Measurements from ENCODE around the gene JMJD7. TPM values are rescaled to one million over a fixed set of nuclear protein-coding genes. Genes with fewer than 3 reads are reported as not detected.

JMJD7 gene
- total RNA-seq, 2 experiments from 2014 or later, result 19.5 to 22.8 TPM

DNA sequence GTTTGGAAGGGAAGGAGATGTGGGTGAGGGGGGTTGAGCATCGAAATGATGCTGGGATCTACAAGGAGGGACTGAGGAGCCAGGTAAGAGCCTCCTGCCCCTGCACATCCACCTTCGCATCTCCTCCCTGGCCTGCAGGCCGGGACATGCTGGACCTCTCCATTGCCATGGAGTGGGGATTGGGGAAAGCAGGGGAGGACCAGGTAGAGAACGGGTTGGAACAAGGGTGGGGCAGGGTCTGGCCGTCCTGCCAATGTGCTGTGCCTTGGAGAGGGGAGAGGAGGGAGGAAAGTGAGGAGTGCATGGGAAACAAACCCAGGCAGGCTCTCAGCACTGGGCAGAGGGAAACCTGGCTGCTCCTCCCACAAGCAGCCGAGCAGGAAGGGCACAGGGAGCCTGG lies 21.3 kb downstream of the JMJD7 start:
- Mint-ChIP-seq H3K27ac (no peak overlapping the region), H3K9me3 (ENCODE audit: insufficient read depth) (no peaks in the 10 kb centered on the region), H3K36me3 (ENCODE audit: low read depth) (peaks cover 11% of the 10 kb centered on the region), H3K4me1 (ENCODE audit: low read depth) (no peaks in the 10 kb centered on the region), H3K27me3 (ENCODE audit: low read depth) (no peaks in the 10 kb centered on the region), H3K4me3 (no peak overlapping the region)
- POLR2A ChIA-PET, result no interaction called here
- ATAC-seq (no peak), DNase-seq (no peak)
- CTCF ChIA-PET, result no interaction called here

DNA sequence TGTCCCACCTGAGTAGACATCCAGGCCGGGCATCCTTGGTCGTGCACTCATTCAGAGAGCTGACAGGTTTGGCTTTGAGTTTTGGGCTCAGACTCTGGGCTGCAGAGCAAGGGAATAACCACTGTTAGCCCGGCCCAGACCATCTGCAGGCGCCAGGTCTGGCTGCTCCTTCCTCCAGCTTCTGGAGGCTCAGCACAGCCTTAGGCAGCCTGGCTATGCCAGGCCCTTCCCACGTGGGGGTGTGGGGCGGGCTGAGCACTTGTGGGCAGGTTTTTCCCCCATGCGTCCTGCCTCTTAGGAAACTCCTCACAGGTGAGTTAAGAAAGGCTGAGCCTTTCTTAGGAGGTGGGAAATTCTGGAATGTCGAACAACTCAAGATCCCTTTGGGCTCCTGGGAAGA lies 22.0 kb downstream of the JMJD7 start:
- ChIA-PET POLR2A (no interaction called here), CTCF (interaction anchor here (3.3 kb wide), 1 partner anchor 76 kb away, joined by 11 read pairs; the partner anchor contains the start of gene MAPKBP1)
- no peaks in the 10 kb centered on the region for H3K9me3 Mint-ChIP-seq (ENCODE audit: insufficient read depth)
- DNase-seq (no peak), ATAC-seq (no peak)
- no peaks in the 10 kb centered on the region for H3K4me1 Mint-ChIP-seq (ENCODE audit: low read depth)
- H3K36me3 Mint-ChIP-seq (ENCODE audit: low read depth), result peaks cover 11% of the 10 kb centered on the region
- no peak overlapping the region for H3K4me3 Mint-ChIP-seq
- no peak overlapping the region for H3K27ac Mint-ChIP-seq
- no peaks in the 10 kb centered on the region for H3K27me3 Mint-ChIP-seq (ENCODE audit: low read depth)

DNA sequence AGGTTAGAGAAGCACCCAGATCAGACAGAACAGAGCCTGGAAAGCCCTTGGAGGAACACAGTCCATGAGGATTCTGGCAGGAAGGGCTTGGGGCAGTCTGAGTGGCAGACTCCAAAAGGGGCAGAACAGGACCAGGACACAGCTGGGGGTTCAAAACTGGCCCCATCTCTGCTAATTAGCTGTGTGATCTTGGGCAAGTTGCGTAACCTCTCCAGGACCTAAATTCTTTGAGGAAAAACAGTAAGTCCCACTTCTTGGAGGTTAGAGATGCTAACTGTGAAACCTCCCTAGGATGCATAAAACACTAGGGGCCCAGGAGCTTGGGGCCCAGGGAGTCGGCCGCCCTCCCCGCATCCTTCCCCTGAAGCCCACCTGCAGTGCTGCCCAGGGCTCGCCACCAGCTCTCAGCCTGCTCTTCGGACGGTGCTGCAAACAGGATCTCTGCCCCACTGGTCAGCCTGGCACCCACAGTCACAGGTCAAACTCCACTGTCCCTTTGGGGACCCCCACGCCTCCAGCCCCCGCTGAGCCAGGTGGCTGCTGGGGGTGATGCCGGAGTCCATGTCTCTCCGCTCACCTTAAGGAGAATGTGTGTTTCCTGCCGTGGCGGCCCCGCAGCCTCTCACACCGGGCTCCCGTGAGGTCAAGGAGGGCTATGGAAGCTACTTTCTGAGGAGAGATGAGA lies 22.7 kb downstream of the JMJD7 start:
- H3K9me3 Mint-ChIP-seq (ENCODE audit: insufficient read depth), result no peaks in the 10 kb centered on the region
- H3K36me3 Mint-ChIP-seq (ENCODE audit: low read depth), result peaks cover 11% of the 10 kb centered on the region
- H3K27me3 Mint-ChIP-seq (ENCODE audit: low read depth), result no peaks in the 10 kb centered on the region
- CTCF ChIA-PET, result interaction anchor here (0.6 to 3.3 kb wide), 3 partner anchors 39 to 284 kb away, joined by 3 to 11 read pairs (median 6); partner anchors contain the start of gene MAPKBP1
- H3K27ac Mint-ChIP-seq, result no peak overlapping the region
- POLR2A ChIA-PET, result interaction anchor here (1.0 kb wide), 1 partner anchor 13 kb away, joined by 3 read pairs; no protein-coding TSS in a partner anchor
- no peak for DNase-seq
- no peak for ATAC-seq
- no peak overlapping the region for H3K4me3 Mint-ChIP-seq
- no peaks in the 10 kb centered on the region for H3K4me1 Mint-ChIP-seq (ENCODE audit: low read depth)

DNA sequence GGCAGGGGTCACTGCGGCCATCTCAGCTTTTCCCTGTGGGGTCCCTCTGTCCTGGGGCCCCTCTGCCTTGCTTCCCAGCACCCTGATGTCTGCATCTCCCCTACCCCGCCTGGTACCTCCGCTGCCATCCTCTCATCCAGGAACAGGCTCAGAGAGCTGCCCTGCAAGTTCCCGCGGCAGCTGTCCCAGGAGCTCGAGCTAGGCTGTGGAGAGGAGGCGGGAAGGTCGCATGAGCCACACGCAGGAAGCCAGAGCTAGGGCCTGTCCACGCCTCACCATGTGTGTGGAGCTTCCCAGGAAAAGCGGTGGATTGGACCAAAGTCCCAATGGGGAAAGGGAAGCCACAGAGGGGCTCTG lies 23.3 kb downstream of the JMJD7 start:
- ATAC-seq, result no peak
- ChIA-PET CTCF (interaction anchor here (0.6 to 3.3 kb wide), 4 partner anchors 39 to 284 kb away, joined by 3 to 11 read pairs (median 4); partner anchors contain the start of gene MAPKBP1), POLR2A (interaction anchor here (1.0 kb wide), 1 partner anchor 12 kb away, joined by 3 read pairs; no protein-coding TSS in a partner anchor)
- DNase-seq, result no peak
- H3K27me3 Mint-ChIP-seq (ENCODE audit: low read depth), result no peaks in the 10 kb centered on the region
- H3K4me3 Mint-ChIP-seq, result no peak overlapping the region
- no peaks in the 10 kb centered on the region for H3K4me1 Mint-ChIP-seq (ENCODE audit: low read depth)
- H3K36me3 Mint-ChIP-seq (ENCODE audit: low read depth), result peaks cover 10% of the 10 kb centered on the region
- no peaks in the 10 kb centered on the region for H3K9me3 Mint-ChIP-seq (ENCODE audit: insufficient read depth)
- no peak overlapping the region for H3K27ac Mint-ChIP-seq

DNA sequence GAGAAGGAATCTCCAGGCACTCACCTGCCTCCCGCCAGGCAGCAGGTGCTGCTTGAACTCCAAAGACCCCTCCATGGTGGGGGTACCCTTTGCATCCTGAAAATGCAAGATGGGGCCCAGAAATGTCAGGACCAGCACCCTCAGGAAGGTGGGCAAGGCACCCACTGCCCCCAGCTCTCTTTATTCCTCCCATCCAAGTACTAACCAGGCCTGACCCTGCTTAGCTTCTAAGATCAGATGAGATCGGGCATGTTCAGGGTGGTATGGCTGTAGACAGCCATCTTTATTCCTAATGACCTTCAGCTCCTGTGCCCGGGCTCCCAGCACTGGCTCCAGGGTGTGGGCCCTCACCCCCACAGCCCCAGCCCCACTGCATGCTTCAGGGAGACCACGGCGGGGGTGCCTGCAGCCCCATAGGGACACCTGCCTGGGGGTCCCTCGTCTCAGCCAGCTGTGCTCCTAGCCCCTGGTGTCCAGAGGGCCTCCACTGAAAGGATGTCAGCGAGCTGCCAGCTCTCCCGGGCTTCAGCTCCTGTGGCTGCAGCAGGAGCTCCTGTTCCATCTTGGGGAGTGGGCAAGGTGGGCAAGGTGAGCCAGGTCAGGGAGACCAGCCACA lies 24.0 kb downstream of the JMJD7 start:
- Mint-ChIP-seq H3K27me3 (ENCODE audit: low read depth) (no peaks in the 10 kb centered on the region), H3K9me3 (ENCODE audit: insufficient read depth) (no peaks in the 10 kb centered on the region), H3K27ac (no peak overlapping the region), H3K36me3 (ENCODE audit: low read depth) (peaks cover 7% of the 10 kb centered on the region), H3K4me1 (ENCODE audit: low read depth) (no peaks in the 10 kb centered on the region), H3K4me3 (no peak overlapping the region)
- ChIA-PET CTCF (interaction anchor here (0.9 to 3.3 kb wide), 3 partner anchors 40 to 85 kb away, joined by 3 to 11 read pairs (median 6); partner anchors contain the start of gene MAPKBP1), POLR2A (interaction anchor here (1.0 kb wide), 1 partner anchor 11 kb away, joined by 3 read pairs; no protein-coding TSS in a partner anchor)
- ATAC-seq (no peak), DNase-seq (no peak)

DNA sequence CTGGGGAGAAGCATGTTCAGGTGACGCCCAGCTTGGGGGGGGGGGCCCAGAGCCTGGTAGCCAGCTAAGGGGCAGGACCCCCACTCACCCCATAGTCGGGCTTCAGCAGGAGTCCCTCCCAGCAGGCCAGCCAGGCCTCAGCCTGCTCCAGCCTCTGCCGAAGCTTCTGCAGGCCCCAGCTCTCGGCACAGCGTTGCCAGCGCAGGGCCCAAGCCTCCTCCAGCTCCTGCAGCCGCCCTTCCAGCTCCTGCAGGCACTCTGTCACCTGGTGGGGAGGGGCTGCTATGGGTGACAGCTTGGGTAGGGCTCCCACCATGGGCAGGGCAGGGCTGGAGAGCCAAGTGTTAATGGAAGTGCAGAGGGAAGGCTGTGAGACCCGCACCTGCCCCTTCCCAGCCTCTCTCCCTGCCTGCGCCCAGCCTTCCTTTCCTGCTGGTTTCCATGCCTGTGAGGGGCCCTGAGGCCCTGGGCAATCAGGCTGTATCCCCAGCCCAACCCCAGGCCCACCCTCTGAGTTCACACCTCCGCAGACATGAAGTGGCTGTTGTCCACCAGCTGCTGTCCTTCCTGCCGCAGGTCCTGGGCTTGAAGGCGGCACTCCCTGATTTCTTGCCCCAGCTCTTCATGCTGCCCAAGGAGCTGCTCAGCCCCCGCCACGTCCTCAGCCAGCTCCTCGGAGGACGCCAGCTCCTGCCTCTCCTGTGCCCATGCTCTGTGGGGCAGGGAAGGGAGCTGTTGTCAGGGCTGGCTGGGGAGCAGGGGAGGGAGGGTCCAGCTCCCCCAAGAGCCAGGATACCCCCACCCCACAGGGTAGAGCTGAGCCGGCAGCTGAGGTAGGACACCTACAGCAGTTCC lies 25.1 kb downstream of the JMJD7 start:
- Mint-ChIP-seq H3K9me3 (ENCODE audit: insufficient read depth) (no peaks in the 10 kb centered on the region), H3K27me3 (ENCODE audit: low read depth) (no peaks in the 10 kb centered on the region), H3K36me3 (ENCODE audit: low read depth) (peaks cover 5% of the 10 kb centered on the region), H3K4me1 (ENCODE audit: low read depth) (no peaks in the 10 kb centered on the region), H3K4me3 (no peak overlapping the region), H3K27ac (no peak overlapping the region)
- DNase-seq (no peak), ATAC-seq (no peak)
- ChIA-PET POLR2A (interaction anchor here (1.3 kb wide), 1 partner anchor 25 kb away, joined by 3 read pairs; the partner anchor contains the start of gene JMJD7), CTCF (interaction anchor here (1.7 to 3.3 kb wide), 2 partner anchors 52 to 80 kb away, joined by 8 to 11 read pairs; partner anchors contain the start of gene MAPKBP1)

DNA sequence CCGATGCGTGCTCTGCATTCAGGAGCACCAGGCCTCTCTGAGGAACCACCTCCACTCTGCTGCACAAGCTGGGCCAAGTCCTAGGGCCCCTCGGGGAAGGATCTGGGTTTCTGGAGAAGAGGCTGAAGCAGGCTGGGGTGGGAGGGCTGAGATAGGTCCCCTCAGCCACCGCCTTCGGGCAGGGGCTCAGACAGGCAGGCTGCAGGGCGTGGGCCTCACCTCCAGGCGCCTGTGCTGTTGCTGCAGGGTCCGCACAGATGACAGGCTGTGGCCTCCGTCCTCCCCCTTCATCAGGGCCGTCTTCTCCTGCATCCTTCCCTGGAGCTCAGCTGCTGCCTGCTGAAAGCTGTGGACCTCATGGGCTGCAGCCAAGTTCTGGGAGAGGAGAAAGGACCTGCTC lies 25.9 kb downstream of the JMJD7 start:
- H3K4me1 Mint-ChIP-seq (ENCODE audit: low read depth), result no peaks in the 10 kb centered on the region
- no peak overlapping the region for H3K27ac Mint-ChIP-seq
- no peaks in the 10 kb centered on the region for H3K27me3 Mint-ChIP-seq (ENCODE audit: low read depth)
- DNase-seq, result no peak
- H3K9me3 Mint-ChIP-seq (ENCODE audit: insufficient read depth), result no peaks in the 10 kb centered on the region
- ATAC-seq, result no peak
- CTCF ChIA-PET, result interaction anchor here (1.7 kb wide), 1 partner anchor 51 kb away, joined by 8 read pairs; no protein-coding TSS in a partner anchor
- POLR2A ChIA-PET, result interaction anchor here (1.3 kb wide), 1 partner anchor 26 kb away, joined by 3 read pairs; the partner anchor contains the start of gene JMJD7
- no peak overlapping the region for H3K4me3 Mint-ChIP-seq
- H3K36me3 Mint-ChIP-seq (ENCODE audit: low read depth), result no peaks in the 10 kb centered on the region

DNA sequence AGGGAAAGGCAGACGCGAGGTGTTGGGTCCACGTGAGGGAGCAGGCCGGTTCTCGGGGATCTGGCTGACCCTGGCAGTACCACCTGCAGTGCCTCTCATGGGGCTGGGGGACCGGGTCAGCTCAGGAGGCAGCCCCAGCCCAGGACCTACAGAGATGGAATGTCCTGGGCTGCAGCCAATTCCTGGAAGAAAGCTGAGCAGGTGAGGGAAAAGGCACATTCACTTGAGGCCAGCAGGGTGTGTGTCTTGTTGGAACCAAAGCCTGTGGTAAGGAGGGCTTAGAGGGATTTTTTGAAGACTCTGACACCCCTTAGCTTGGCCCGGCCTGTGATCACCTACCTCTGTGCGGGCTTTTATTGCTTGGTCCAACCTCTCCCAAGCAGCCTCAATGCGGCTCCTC lies 26.6 kb downstream of the JMJD7 start:
- Mint-ChIP-seq H3K4me1 (ENCODE audit: low read depth) (no peaks in the 10 kb centered on the region), H3K4me3 (no peak overlapping the region), H3K9me3 (ENCODE audit: insufficient read depth) (no peaks in the 10 kb centered on the region), H3K27me3 (ENCODE audit: low read depth) (no peaks in the 10 kb centered on the region), H3K36me3 (ENCODE audit: low read depth) (no peaks in the 10 kb centered on the region), H3K27ac (no peak overlapping the region)
- CTCF ChIA-PET, result no interaction called here
- no peak for DNase-seq
- no peak for ATAC-seq
- POLR2A ChIA-PET, result no interaction called here

DNA sequence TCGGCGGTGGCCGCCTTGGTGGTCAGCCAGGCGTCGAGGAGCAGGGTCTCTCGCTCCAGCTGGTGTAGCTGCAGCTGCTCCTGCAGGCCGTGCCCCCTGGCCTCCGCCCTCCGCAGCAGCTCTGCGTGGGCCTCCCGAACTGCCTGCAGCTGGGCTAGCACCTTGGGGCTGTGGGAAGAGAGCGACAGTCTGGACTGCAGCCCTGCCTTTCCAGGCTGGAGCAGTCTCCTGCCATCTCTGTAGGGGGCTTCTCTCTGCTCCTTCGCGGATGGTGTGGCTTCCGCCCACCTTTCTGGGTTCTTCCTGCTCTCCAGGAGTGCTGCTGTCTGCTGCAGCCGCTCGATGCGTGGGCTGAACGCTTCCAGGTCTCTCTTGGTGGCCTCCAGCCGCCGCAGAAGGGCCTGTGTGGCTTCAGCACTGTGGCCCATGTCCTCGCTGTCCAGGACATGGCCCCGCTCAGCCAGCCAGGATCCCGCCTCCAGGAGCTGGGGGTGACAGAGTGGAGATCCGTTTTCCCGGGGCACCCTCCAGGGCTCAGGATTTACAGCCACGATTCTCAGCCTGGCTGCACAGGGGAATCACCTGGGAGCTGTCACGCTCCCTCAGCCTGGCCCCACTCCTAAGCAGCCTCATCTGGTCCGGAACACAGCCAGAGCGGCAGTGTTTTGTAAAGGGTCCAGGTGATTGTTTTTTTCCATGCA lies 27.5 kb downstream of the JMJD7 start:
- ChIA-PET CTCF (no interaction called here), POLR2A (interaction anchor here (0.7 kb wide), 1 partner anchor 197 kb away, joined by 3 read pairs; no protein-coding TSS in a partner anchor)
- no peak for DNase-seq
- no peak overlapping the region for H3K27ac Mint-ChIP-seq
- H3K4me3 Mint-ChIP-seq, result no peak overlapping the region
- H3K4me1 Mint-ChIP-seq (ENCODE audit: low read depth), result peaks cover 6% of the 10 kb centered on the region
- no peak for ATAC-seq
- no peaks in the 10 kb centered on the region for H3K9me3 Mint-ChIP-seq (ENCODE audit: insufficient read depth)
- H3K27me3 Mint-ChIP-seq (ENCODE audit: low read depth), result no peaks in the 10 kb centered on the region
- H3K36me3 Mint-ChIP-seq (ENCODE audit: low read depth), result no peaks in the 10 kb centered on the region

DNA sequence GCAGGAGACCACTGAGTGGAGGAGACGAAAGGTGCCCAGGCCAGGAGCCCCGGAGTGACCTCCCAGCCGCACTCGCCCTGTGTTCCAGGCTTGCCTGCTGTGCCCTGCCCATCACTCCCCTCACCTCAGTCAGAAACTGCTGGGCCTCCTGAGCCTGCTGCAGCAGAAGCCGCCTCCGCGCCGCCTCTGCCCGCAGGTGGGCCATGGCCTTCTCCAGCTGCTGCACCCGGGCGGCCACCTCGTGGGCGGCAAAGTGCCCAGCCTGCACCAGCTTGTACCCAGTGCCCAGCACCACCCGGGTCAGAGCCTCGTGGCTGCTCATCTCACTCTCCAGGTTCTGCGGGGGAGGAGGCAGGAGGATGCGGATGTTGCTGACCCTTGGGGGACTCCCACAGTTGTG lies 28.4 kb downstream of the JMJD7 start:
- Mint-ChIP-seq H3K4me3 (no peak overlapping the region), H3K4me1 (ENCODE audit: low read depth) (peaks cover 12% of the 10 kb centered on the region), H3K9me3 (ENCODE audit: insufficient read depth) (no peaks in the 10 kb centered on the region), H3K36me3 (ENCODE audit: low read depth) (no peaks in the 10 kb centered on the region), H3K27ac (no peak overlapping the region), H3K27me3 (ENCODE audit: low read depth) (no peaks in the 10 kb centered on the region)
- POLR2A ChIA-PET, result no interaction called here
- CTCF ChIA-PET, result interaction anchor here (2.2 kb wide), 1 partner anchor 48 kb away, joined by 6 read pairs; no protein-coding TSS in a partner anchor
- ATAC-seq (no peak), DNase-seq (no peak)

DNA sequence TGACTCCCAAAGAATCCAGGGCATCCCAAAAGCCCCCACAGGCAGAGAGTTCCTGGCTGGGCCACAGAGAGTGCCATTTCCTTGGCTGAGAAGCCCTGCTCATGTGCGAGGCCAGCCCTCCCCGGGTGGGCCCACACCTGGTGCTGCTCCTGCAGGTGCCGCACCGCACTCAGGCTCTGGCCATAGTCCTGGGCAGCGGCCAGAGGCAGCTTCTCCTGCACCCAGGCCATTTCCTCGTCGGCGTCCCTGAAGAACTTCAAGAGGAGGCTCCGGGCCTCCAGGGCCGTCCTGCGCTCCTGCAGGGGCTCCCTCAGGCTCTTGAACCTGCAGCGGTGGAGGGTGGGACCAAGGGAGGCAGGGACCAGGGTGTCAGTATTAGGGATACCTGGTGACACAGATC lies 28.8 kb downstream of the JMJD7 start:
- no peak for ATAC-seq
- POLR2A ChIA-PET, result interaction anchor here (0.9 kb wide), 1 partner anchor 14 kb away, joined by 3 read pairs; no protein-coding TSS in a partner anchor
- no peaks in the 10 kb centered on the region for H3K36me3 Mint-ChIP-seq (ENCODE audit: low read depth)
- CTCF ChIA-PET, result interaction anchor here (2.2 kb wide), 1 partner anchor 48 kb away, joined by 6 read pairs; no protein-coding TSS in a partner anchor
- H3K27me3 Mint-ChIP-seq (ENCODE audit: low read depth), result no peaks in the 10 kb centered on the region
- no peak overlapping the region for H3K4me3 Mint-ChIP-seq
- no peak for DNase-seq
- H3K4me1 Mint-ChIP-seq (ENCODE audit: low read depth), result peaks cover 12% of the 10 kb centered on the region
- H3K27ac Mint-ChIP-seq, result no peak overlapping the region
- H3K9me3 Mint-ChIP-seq (ENCODE audit: insufficient read depth), result no peaks in the 10 kb centered on the region

Data from activated CD8-positive, alpha-beta T cell treated with anti-CD3 and anti-CD28 coated beads, Interleukin-2, amount 10 ng/mL, durations not matched to agents 7 days and 5 days (primary cell).